Measurements from ENCODE around the gene MYOF.

- no peak for TF ChIP-seq CTCF (IDR thresholded peaks at IDR 0.05 in 4 of 5, conservative IDR thresholded peaks at IDR 0.05 in 1 of 5)
- TF ChIP-seq POLR2A (IDR thresholded peaks at IDR 0.05), result no peak
Observed at GRCh38 chr10:93367664-93368063, 114.5 kb downstream of the MYOF start.
